SIG-M5 treated with dmso at 0.1 percent for 504 hours (cell line): ENCODE data around the gene PDE1C.

Source experiments
- DNase-seq: peaks from one replicate; lab custom pipeline; 2025; ENCODE audit not compliant: unreplicated experiment; lab: John Stamatoyannopoulos, UW

The PDE1C gene

DNA sequence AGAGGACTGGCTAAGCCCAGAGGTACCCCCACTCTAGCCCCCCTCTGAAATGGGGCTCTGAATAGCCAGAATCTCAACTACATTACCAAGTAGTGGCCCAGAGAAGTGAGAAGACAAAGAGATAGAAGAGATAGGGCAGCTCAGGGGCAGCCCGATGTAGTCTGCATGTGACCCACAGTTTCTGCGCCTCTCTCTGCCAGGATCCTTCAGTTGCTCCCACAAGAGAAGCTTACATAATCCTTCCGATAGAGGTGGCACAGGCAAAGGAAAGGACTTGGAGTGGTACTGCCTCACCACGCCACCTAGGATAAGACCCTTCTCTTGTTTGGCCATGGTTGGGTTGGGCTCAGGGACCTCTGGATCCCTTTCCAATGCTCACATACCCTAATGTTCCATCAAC lies 5.4 kb upstream of the PDE1C start:
- no peak for DNase-seq

GRCh38 chr7:32074787-32075585 lies 4.8 kb upstream of the PDE1C start:
- no peak for DNase-seq

- DNase-seq = no peak
Observed at GRCh38 chr7:32073533-32073932, 3.3 kb upstream of the PDE1C start.

- no peak for DNase-seq
Observed at GRCh38 chr7:32072397-32072796, 2.2 kb upstream of the PDE1C start.

DNA sequence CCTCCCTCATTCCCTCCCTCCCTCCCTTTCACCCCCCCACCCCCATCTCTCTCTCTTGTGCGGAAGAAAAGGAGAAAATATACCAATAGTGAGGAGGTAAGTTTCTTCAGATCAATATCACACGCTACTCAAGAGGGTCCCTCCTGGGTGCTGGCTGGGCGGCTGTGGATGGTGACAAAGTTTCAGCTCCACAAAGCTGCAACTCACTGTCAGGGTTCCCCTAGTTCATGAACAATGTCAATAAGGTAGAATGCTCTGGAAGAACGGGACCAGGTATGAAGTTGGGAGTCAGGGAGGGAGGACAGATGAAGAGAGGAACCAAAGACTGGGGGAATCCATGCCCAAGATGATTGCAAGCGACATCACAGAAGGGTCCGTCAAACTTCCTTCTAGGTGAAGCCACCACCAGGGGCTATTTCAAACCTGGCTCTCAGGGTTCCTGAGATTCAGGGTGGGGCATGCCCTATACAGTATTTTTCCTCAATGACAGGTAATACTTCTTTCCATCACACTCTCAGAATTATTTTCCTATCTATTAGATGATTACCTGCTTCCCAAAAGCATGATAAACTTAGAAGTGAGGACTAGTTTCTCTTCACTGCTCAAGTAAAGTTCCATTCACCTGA lies 1.4 kb upstream of the PDE1C start:
- no peak for DNase-seq

DNA sequence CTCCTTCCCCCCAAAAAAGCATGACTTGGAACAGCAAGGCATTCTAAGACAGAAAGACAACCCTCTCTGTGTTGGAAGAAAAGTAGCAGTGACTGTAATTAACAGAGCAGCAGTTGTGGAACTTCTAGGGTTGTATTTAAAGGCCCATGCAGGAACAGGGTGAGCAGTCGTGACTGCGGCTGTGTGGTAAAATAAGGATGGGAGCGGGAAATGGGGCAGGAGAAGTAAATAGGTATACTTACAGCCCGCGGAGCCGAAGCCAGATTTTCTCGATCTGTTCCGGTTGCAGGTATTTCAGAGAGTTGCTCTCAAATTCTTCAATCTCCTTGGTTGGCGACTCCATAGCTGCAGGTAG lies 179 bp downstream of the PDE1C start:
- DNase-seq = no peak

- no peak for DNase-seq
Observed at GRCh38 chr7:32069116-32069650, 1.0 kb downstream of the PDE1C start.

DNA sequence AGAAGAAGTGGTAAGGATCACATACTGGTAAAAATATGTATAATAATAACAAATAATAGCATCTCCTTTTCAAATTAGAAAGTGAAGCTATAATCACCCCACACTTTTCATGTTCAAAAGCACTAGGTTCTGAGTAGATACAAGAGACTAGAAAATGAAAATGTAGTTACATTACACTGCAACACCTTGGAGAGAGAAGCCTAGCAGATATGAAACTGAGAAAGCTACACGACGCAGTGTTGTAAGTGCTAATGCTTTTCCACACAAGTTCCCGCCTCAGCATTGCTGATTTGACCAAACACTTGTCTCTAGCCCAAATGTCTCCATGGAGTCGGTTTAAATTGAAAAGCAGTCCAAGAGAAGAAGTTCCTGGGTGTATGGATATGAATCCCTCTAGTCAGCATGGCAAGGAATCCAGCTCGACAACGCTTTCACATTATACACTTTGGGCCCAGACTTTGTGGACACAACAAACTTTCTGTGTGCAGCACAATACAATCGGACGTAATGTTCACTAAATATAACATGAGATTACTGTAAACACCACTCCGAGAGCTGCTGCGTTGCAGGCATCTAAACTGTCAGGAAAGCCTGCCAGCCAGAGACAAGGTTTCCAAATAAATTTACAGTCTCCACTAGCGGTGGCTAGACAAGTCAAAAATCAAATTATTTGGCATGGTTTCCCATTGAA lies 1.7 kb downstream of the PDE1C start:
- DNase-seq = no peak

GRCh38 chr7:32066441-32066840 lies 3.8 kb downstream of the PDE1C start:
- DNase-seq = no peak

GRCh38 chr7:32063614-32064013 lies 6.6 kb downstream of the PDE1C start:
- DNase-seq = no peak

GRCh38 chr7:32062150-32062549 lies 8.1 kb downstream of the PDE1C start:
- DNase-seq = peak; percentile 8

GRCh38 chr7:32061346-32061745 lies 8.9 kb downstream of the PDE1C start:
- no peak for DNase-seq

GRCh38 chr7:32059289-32060011 lies 10.8 kb downstream of the PDE1C start:
- DNase-seq = no peak

DNA sequence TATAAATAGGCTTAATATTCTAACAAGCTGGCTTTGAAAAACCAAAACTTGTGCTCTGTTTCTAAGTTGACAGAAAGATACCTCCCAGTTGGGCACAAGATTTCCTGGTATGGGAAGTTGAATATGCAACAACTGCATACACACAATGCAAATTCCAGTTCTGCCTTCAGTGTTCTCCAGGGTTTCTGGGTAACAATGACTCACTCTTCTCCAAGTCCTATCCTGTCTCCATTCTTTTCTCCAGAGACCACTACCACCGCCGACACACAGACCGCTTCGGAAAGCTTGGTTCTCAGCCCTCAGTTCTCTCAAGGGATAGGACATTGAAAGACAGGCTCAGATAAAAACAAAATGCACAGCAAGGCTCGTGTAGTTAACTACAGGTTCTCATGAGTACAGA lies 12.2 kb downstream of the PDE1C start:
- no peak for DNase-seq

DNA sequence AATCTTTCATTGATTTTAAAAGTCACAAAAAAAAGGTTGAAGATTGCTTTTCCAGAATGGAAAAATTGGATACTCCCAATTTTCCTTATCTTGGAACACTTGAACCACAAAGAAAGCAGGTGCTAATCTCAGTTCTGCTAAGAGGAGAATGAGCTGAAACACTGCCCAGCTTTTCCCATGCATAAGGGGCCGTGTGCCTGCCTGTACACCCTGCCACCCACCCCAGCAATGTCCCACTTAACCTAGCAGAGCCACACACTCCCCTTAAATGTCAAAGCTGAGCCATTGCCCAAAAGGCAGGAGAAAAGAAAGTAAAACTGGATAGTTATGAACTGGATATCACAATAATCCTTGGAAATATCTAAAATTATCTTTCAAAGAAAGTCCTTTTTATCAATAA lies 13.4 kb downstream of the PDE1C start:
- no peak for DNase-seq

GRCh38 chr7:32053204-32053603 lies 17.0 kb downstream of the PDE1C start:
- no peak for DNase-seq

DNA sequence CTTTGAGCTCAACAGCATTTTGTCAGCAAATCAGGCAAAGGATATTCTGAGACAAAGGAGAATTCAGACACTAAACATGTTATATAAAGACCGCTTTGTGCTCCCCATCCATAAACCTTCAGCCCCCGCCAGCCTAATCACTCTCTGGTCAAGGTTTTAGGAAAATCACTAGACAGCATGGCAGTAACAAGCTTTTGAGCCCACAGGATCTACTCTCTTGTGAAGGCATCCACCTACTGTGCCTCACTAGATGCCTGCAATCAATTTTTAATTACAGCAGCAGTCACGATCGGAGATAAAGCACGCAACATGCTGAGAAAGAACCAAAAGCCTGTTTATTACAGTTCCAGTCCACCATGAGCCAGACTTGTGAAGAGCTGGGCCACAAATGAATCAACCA lies 19.1 kb downstream of the PDE1C start:
- DNase-seq = no peak

DNA sequence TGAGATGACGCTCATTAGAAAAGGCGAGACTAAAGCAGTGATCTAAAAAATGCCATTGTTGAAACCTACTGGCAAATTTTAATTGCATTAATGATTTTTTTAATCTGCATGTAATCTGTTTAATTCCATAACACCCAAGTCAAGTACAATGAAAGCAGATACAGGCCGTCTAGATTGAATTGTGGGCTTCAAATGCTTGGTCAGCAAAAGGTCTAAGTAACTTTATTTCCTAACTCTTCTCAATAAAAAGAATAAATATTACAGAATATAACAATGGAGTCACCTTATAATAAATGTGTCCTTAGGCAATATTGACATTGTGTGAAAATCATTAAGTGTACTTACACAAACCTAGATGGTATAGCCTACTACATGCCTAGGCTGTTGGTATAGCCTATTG lies 20.6 kb downstream of the PDE1C start:
- DNase-seq = no peak

- DNase-seq = no peak
Observed at GRCh38 chr7:32048970-32049491, 21.2 kb downstream of the PDE1C start.

DNA sequence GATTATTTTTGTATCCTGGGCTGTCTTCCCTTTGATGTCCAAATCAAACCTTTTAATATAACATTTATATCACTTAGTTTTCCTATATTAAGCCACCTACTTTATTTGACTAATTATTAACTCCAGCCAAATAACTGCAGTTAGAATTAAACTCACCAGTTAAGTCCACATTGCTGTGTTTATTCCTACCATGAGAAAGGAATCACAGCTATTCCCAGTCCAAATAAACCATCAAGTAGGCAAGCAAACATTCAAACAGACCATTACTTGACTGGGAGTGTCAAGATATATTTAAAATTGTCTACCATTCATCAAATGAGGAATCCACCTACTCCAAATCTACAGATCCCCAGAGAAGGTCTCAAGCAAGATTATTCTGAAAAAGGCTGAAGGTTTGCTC lies 22.4 kb downstream of the PDE1C start:
- DNase-seq = no peak

DNA sequence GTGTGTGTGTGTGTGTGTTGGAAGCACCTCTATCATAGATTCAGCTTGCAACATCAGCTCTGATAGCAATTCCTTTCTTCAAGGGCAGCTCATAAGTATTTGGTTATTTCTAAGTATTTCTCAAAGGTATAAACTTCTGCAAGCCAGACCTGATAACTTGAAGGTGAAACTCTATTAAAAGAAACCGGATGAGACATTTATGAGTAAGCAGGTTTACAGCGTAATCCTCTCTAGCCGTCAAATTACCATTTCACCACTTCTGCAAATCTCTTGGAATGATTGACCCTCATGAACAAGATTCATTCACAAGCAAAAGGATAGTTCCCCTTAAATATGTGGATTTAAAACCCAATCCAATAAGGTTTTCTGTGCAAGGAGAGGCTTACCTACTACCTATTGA lies 23.1 kb downstream of the PDE1C start:
- no peak for DNase-seq
